ENCODE results near the gene MYOZ2. TPM values are rescaled to one million over a fixed set of nuclear protein-coding genes. Genes with fewer than 3 reads are reported as not detected.

Gene MYOZ2
- total and polyA plus RNA-seq, 12 donors: 0.06 to 0.80 (median 0.22) TPM; not detected in 4

DNA sequence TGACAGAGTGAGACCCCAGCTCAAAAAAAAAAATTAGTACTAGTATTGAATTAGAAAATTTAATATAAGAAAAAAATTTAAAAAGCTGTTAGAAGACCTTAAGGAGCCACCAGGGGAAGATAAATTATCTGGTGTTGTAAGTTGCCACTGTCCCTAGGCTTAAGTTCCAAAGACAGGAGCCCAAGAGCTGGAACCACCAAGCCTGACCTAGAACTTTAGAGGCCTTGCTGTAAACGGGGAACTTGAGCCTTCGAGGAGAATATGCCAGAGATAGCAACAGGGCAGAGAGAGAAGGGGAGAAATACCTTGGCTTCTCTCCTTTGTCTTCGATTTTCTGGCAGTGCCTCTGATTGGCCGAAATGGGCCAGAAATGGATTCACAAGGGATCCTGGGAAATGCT lies 85.8 kb downstream of the MYOZ2 start:
- Histone ChIP-seq H3K36me3 (replicated peaks in 1 of 2) (no peaks in the 10 kb centered on the region), H3K4me3 (no peak overlapping the region), H3K27me3 (no peaks in the 10 kb centered on the region), H3K9me3 (replicated peaks in 1 of 3) (no peaks in the 10 kb centered on the region), H3K4me1 (replicated peaks in 1 of 2) (peaks cover 6 to 11% of the 10 kb centered on the region in 2 donors), H3K27ac (no peak overlapping the region)
- intact Hi-C loops (cut with DNase I): no loop called here
- no peak for DNase-seq
- 75 to 91% (median 89%) methylated on average over 4 of the region's 4 CpGs for WGBS, 4 donors
- no peak for TF ChIP-seq POLR2A (IDR thresholded peaks at IDR 0.05)
- TF ChIP-seq, protein P1, sequence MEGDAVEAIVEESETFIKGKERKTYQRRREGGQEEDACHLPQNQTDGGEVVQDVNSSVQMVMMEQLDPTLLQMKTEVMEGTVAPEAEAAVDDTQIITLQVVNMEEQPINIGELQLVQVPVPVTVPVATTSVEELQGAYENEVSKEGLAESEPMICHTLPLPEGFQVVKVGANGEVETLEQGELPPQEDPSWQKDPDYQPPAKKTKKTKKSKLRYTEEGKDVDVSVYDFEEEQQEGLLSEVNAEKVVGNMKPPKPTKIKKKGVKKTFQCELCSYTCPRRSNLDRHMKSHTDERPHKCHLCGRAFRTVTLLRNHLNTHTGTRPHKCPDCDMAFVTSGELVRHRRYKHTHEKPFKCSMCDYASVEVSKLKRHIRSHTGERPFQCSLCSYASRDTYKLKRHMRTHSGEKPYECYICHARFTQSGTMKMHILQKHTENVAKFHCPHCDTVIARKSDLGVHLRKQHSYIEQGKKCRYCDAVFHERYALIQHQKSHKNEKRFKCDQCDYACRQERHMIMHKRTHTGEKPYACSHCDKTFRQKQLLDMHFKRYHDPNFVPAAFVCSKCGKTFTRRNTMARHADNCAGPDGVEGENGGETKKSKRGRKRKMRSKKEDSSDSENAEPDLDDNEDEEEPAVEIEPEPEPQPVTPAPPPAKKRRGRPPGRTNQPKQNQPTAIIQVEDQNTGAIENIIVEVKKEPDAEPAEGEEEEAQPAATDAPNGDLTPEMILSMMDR (IDR thresholded peaks at IDR 0.05): no peak

- Histone ChIP-seq H3K27ac (peak overlapping the region in 2 of 5 donors; percentile 17 to 33), H3K9me3 (replicated peaks in 1 of 3) (no peaks in the 10 kb centered on the region), H3K4me1 (replicated peaks in 1 of 2) (peaks cover 0 to 12% of the 10 kb centered on the region in 2 donors), H3K27me3 (no peaks in the 10 kb centered on the region), H3K4me3 (no peak overlapping the region), H3K36me3 (replicated peaks in 1 of 2) (no peaks in the 10 kb centered on the region)
- no peak for DNase-seq
- intact Hi-C loops (cut with DNase I): no loop called here
- TF ChIP-seq, protein P1 (IDR thresholded peaks at IDR 0.05): no peak
- TF ChIP-seq POLR2A (IDR thresholded peaks at IDR 0.05): no peak
Measured at GRCh38 chr4:119227690-119228089, 92.1 kb downstream of the MYOZ2 start.

- Histone ChIP-seq H3K4me3 (no peak overlapping the region), H3K4me1 (replicated peaks in 1 of 2) (peaks cover 0 to 19% of the 10 kb centered on the region in 2 donors), H3K27ac (peak overlapping the region in 2 of 5 donors; percentile 17 to 33), H3K27me3 (no peaks in the 10 kb centered on the region), H3K36me3 (replicated peaks in 1 of 2) (no peaks in the 10 kb centered on the region), H3K9me3 (replicated peaks in 1 of 3) (no peaks in the 10 kb centered on the region)
- TF ChIP-seq, protein P1 (IDR thresholded peaks at IDR 0.05): no peak
- no peak for TF ChIP-seq POLR2A (IDR thresholded peaks at IDR 0.05)
- DNase-seq: no peak
- intact Hi-C loops (cut with DNase I): no loop called here
- WGBS, 4 donors: 92 to 100% (median 95%) methylated on average over 3 of the region's 3 CpGs
Measured at GRCh38 chr4:119228406-119228805, 92.8 kb downstream of the MYOZ2 start.

DNA sequence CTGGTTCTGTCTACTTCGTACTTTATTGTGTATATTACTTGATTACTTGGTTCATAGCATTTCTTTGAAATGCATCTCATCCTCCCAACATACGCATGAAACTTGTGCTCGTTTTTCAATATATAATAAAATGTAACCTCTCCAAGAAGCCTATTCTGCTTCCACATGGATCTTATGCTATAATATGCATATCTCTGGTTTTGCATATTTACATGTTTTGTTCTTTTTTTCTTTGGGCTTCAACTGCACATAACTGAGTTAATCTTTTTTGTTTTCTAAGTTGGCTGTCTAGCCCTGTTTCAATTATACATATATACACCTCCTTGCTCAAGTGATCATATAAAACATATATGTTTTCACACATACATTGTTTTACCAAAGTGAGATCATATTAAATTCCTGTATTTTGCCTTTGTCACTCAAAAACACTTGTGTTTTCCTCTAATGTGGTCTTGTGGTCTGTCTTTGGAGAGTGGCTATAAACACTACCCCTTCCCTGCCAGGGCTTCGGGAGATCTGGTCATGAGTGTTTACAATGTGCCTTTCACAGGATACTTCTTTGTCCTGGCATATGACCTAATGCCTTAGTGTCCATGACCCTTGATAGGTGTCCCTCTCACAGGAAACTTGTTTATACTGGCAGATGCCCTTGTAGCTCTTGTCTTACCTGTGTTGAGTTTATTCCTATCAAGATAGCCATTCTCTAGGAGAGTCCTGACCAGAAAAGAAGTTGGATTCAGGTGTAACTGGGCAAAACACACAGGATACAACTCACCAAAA lies 94.5 kb downstream of the MYOZ2 start:
- no peak for DNase-seq
- 91 to 94% (median 93%) methylated on average over 4 of the region's 4 CpGs for WGBS, 4 donors
- H3K27me3 ChIP-seq: no peaks in the 10 kb centered on the region
- TF ChIP-seq, protein P1 (IDR thresholded peaks at IDR 0.05): no peak
- TF ChIP-seq POLR2A (IDR thresholded peaks at IDR 0.05): no peak
- no peaks in the 10 kb centered on the region for H3K9me3 ChIP-seq (replicated peaks in 1 of 3)
- intact Hi-C loops (cut with DNase I): no loop called here
- H3K4me1 ChIP-seq (replicated peaks in 1 of 2): peaks cover 0 to 29% of the 10 kb centered on the region in 2 donors
- H3K4me3 ChIP-seq: no peak overlapping the region
- H3K36me3 ChIP-seq (replicated peaks in 1 of 2): no peaks in the 10 kb centered on the region
- no peak overlapping the region for H3K27ac ChIP-seq
